HG03039 (cell line): ENCODE data around the gene CDH22.

ENCODE experiments used
- ATAC-seq: cut with Tn5 transposase; IDR thresholded peaks from one replicate; pipeline ENCODE4 v1.9.1; 2021; ENCODE audit warnings: mild to moderate bottlenecking, moderate library complexity; ENCODE audit not compliant: unreplicated experiment

The CDH22 gene

GRCh38 chr20:46302106-46302505 is 6.2 kb downstream of the CDH22 start:
- no peak for ATAC-seq

GRCh38 chr20:46300281-46300680 is 8.0 kb downstream of the CDH22 start:
- ATAC-seq, result no peak

GRCh38 chr20:46299078-46299477 is 9.2 kb downstream of the CDH22 start:
- no peak for ATAC-seq

GRCh38 chr20:46298374-46298773 is 9.9 kb downstream of the CDH22 start:
- ATAC-seq, result no peak

GRCh38 chr20:46296526-46297250 is 11.6 kb downstream of the CDH22 start:
- no peak for ATAC-seq

- ATAC-seq, result no peak
These were observed 15.2 kb downstream of the CDH22 start for GRCh38 chr20:46293084-46293483.

- no peak for ATAC-seq
These were observed 16.9 kb downstream of the CDH22 start for GRCh38 chr20:46291401-46291800.

- ATAC-seq, result no peak
These were observed 18.9 kb downstream of the CDH22 start for GRCh38 chr20:46289432-46289831.

GRCh38 chr20:46286977-46287376 is 21.3 kb downstream of the CDH22 start:
- no peak for ATAC-seq

- no peak for ATAC-seq
These were observed 21.9 kb downstream of the CDH22 start for GRCh38 chr20:46286382-46286781.

- no peak for ATAC-seq
These were observed 22.6 kb downstream of the CDH22 start for GRCh38 chr20:46285740-46286139.

GRCh38 chr20:46285072-46285471 is 23.2 kb downstream of the CDH22 start:
- no peak for ATAC-seq

GRCh38 chr20:46284040-46284427 is 24.3 kb downstream of the CDH22 start:
- ATAC-seq, result no peak

- no peak for ATAC-seq
These were observed 24.8 kb downstream of the CDH22 start for GRCh38 chr20:46283426-46284039.

- no peak for ATAC-seq
These were observed 25.6 kb downstream of the CDH22 start for GRCh38 chr20:46282669-46283068.

GRCh38 chr20:46279103-46279502 is 29.2 kb downstream of the CDH22 start:
- ATAC-seq, result no peak

- ATAC-seq, result no peak
These were observed 30.7 kb downstream of the CDH22 start for GRCh38 chr20:46277602-46278001.

GRCh38 chr20:46276531-46276930 is 31.8 kb downstream of the CDH22 start:
- no peak for ATAC-seq

GRCh38 chr20:46275091-46275490 is 33.2 kb downstream of the CDH22 start:
- no peak for ATAC-seq

GRCh38 chr20:46273717-46274116 is 34.6 kb downstream of the CDH22 start:
- no peak for ATAC-seq

- no peak for ATAC-seq
These were observed 35.8 kb downstream of the CDH22 start for GRCh38 chr20:46272389-46273047.
